NCI-H2107 treated with DMSO at 0.1 percent for 48 hours (cell line): ENCODE measurements around the gene MED12.

Experiments
- DNase-seq: peaks from one replicate; lab custom pipeline; 2025; ENCODE audit not compliant: unreplicated experiment; lab: John Stamatoyannopoulos, UW

Gene MED12

DNA sequence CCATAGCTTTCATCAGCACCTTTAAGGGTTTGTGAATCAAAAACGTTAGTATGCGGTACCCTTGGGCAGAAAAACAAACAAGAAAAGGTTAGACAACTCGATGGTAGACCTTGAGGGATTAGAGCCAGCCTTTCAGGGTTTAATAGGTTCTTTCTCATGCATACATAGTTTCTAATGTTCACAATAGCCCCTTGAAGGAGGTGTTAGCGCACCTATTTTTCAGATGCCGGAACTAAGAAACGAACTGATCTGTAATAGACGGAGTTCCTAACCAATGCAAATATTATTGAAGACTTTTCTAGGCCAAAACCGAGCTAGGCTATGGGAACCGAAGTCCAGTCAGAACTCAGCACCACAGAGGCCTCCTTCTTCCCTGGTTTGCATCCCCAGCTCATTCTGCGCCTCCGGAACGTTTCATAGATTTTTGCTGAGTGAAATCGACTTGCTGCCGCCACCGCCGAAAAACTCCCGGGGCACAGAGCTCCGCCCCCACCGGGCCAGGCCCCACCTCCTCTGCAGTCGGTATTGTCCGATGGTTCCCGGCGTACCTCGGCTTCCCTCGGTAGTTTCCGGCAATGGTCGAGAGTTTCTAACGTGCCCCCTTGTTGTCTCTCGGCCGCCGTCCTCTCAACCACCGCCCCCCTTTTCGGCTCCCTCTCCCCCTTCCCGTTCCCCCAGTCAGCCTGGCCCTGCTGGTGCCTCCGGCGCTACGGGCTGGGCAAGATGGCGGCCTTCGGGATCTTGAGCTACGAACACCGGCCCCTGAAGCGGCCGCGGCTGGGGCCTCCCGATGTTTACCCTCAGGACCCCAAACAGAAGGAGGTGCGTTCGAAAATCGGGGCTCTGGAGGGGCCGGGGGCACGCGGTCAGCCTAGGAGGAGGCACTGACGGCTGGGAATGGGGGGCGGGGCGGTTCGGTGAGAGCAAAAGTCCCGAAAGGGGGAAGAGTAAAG, at the start of gene MED12:
MED12 (plus strand) TSS at position 565 of the 953 bp plus-strand sequence; CDS start at position 724, 159 bp downstream.
- peak; percentile 66 for DNase-seq

DNA sequence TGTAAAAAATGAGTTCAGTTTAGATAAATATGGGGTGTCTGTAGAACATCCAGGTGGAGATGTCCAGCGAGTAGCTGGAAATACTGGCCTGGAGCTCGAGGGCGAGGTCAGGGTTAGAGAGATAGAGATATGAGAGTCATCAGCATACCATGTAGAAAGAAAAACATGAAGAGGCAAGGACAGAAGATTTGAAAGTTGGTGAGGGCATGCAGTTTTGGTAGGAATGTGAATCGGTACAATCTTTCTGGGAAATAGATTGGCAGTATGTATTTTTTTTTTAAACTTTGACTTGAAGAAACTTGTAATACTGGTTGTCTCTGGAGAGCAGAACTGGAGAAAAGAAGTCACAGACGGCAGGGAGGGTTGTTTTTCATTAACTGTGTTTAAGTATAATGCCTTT, 47.9 kb upstream of the MED12 start:
- DNase-seq, result no peak

DNA sequence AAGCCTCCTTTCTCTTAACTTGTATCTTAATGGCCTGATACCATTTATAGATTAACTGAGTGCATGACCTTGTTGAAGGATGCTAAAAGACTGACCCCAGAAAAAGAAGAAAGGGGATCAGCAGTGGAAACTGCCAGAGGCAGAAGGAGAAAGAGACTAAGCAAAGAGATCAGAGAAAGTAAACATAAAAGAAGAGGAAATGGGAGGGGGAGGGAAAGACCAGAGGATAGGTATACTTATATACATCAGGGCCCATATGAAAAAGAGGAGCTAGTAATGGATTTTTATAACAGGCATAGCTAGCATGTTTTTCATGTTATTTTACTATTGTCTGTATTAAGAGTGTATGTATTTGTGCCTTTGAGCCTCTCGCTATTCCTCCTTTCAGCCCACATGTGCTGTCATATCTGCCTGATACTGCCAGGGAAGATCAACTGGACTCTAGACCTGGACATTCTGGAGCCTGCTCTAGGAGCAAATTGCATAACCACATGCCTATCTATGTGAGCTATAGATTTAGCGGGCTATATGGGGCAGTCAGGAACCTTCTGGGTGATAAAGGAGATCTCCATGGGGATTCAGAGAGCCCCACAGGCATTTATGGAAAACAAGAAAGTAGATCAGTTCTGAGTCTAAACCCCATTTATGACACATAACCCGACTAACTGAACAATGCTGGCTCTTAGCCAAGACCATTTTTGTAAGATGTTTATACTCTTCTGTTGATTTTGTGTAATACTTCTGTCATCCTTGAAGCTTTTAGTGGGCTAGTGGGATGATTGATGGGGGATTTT, 36.9 kb upstream of the MED12 start:
- DNase-seq, result no peak

DNA sequence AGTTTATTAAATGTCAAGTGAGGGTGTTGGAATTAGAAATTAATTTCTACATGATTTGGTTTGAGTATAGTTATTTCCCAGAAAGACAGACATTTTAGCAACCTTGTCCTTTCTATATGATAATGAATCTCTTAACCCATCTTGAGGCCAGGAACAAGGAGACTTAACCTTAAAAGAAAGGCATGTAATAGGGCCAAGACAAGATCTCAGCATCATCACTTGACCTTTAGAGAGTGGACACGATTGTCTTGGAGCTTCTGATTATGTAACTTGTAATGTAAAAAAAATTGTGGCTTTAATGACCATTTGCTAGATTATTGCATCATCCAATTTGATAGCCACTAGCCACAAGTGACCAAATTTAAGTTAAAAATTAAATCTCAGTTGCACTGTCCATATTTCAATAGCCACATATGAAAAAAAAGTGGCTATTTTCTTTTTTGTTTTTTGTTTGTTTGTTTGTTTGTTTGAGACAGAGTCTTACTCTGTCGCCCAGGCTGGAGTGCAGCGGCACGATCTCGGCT, 36.2 kb upstream of the MED12 start:
- no peak for DNase-seq

DNA sequence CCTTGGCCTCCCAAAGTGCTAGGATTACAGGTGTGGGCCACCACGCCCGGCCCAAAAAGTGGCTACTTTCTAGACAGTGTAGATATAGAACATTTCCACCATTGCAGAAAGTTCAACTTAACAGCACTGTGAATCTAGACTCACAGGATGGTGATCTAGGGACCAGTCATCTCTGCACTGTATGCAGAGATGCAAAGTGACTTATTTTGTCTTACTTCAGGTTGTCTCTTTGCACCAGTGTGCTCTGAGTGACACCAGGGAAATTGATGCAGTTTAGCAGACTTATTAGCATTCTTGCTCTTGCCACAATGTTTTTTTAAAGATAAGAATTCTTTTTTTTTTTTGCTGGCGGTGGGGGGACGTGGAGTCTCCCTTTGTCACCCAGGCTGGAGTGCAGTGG, 35.6 kb upstream of the MED12 start:
- no peak for DNase-seq

DNA sequence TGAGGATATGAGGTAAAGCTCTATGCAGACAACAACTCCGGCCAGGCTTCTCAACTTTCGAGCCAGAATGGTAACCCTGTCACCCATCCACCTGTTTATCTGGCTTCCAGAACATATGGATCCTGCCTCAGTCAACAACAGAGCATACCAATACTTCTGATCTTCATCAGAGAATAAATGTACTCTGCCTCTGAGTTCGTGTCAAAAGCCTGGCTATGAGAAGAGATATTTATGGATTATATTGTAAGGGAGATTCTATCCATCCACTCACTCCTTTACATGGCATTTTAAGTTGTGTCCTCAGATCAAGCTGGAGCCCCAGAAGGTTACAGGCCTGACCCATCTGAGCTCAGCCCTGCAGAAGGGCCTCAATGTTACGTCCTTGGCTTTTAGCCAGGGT, 32.5 kb upstream of the MED12 start:
- no peak for DNase-seq

DNA sequence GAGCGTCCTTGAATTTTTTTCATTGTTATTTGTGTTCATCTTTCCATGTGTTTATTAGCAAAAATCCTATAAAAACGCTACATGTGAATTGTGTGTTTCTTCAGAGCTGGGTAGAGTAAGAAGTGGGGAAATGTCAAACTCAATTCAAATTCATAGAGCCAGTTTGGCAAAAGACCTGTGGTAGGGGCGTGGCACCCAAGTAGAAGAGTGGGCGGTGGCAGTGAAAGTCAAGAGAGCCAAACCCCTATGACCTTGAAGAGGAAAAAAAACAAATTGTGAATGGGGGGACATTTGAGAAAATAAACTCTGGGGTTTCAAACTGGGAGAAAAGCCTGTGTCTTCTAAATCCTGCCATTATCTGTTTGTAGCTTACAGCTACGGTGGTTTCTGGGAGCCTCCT, 27.1 kb upstream of the MED12 start:
- DNase-seq, result no peak

DNA sequence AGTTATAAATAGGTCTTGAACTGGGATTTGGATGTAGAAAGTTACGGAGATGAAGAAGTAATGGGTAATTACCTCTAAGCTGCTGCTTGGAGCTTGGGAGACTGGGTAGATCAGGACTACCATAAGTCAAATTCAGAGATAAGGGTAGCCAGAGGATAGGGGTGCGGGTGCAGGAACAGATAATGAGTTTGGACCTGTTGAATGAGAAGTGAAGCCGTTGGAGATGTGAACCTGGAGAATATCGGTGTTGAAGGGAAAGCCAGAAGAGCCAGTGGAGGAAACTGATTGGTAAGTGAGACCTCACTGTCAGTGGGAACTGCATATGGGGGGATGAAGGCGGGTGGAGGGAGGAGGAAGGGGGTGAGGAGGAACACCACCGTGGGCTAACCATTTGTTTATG, 23.4 kb upstream of the MED12 start:
- no peak for DNase-seq

DNA sequence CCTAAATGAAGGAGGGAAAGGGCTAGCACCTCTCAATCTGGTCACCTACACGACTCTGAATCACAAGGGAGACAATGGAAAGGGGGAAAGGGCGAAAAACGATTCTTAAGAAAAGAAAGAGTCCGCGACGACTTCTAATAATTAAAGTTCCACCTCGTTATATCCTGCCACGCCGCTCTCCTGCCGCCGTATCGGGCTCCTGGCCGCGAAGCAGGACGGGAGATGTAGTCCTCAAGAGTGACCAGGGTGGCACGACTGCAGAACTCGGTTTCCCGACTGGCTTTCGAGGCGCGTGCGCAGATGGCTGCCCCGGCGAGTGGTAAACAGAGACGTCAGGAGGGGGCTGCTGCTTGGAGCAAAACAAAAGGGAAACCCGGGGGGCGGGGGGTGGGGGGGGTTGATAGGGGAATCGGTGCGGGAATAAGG, 22.8 kb upstream of the MED12 start, which contains the start of gene FOXO4:
FOXO4 (plus strand) TSS at position 297 of the 426 bp plus-strand sequence. CDS start 678 bp downstream, outside the sequence.
- DNase-seq, result peak; percentile 49

DNA sequence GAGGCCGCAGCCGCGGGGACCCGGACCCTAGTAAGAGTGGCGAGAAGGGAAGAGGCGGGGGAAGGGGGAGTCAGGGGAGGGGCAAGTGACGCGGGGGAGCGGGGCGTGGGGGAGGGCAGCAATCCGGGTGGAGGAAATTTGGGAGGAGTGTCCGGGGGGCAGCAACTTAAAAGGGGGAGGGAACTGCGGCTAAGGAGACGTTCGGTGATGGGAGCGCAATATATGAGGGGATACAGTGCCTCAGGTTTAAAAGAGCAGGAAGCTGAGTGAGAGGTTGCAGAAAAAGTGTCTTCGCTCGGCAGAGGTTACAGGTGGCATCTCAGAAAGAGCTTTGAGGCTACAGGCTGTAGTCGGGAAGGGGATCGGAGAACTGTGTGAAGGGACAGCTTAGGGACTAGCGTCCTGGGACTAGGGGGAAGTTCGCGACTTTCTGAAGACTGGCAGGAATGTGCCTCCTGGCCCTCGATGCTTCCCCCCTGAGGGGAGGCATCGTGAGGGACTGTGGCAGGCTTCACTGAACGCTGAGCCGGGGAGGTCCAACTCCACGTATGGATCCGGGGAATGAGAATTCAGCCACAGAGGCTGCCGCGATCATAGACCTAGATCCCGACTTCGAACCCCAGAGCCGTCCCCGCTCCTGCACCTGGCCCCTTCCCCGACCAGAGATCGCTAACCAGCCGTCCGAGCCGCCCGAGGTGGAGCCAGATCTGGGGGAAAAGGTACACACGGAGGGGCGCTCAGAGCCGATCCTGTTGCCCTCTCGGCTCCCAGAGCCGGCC, 22.2 kb upstream of the MED12 start:
- DNase-seq, result peak; percentile 45

DNA sequence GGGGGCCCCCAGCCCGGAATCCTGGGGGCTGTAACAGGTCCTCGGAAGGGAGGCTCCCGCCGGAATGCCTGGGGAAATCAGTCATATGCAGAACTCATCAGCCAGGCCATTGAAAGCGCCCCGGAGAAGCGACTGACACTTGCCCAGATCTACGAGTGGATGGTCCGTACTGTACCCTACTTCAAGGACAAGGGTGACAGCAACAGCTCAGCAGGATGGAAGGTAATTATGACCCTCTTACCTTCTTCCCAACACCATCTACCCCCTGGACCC, 21.7 kb upstream of the MED12 start:
- DNase-seq, result no peak

DNA sequence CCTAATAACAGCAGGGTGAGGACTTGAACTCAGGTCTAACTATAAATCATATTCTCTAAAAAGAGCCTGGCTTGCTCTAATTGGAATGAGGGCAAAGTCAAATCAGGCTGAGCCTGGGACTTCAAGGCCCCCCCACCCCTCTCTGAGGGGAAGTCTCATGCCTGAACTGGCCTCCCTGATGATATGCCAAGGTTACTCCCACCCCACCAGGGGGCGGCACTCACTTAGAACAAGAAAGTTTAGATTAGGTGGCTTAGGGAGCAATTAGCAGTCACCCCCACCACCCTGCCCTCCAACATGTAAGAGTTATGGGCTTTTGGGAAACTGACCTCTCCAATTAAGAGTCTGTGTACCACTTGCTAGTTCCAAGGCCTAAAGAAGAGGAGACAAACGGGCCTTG, 20.1 kb upstream of the MED12 start:
- no peak for DNase-seq

DNA sequence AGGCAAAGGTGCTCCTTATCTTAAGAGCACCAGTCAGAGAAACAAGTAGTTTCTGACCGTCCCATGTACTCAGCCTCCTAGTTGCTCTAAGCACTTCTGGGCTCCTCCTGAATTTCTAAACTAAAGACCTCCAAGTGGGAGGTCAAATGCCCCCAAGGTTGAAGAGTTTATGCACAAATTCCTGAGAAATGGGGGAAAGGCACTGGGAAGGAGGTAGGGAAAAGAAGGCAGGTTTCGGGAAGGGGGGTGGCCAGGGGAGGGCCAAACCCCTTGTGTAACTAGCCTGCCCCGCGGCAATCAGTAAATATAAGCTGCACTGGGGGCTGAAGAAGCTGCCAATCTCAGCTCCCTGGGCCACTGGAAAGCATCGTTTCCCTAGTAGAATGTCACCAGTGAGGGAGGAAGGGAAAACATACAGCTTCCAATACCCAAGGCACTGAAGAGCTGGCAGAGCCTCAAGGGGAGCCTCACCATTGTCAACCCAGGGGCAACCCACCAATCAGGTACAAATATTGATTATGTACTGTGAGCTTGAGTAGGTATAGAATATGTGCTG, 19.4 kb upstream of the MED12 start:
- no peak for DNase-seq

DNA sequence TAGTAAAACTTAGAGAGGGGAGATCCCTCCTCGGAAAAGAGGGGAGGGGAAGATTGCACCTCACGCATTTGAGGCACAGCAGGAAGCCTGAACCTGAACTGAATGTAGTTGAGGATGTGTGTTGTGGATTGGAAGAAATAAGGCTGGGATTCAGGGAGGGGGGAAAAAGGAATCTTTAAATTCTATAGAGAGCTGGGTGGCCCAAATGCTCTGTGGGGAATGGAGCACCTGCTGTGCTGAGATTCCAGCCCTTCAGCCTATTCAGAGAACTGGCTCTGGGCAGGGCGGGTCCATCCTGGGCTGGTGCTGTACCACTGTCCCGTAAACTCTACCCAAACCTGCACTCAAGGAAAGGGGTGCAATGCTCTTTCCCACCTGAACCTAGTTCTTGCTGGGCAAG, 18.7 kb upstream of the MED12 start:
- no peak for DNase-seq

DNA sequence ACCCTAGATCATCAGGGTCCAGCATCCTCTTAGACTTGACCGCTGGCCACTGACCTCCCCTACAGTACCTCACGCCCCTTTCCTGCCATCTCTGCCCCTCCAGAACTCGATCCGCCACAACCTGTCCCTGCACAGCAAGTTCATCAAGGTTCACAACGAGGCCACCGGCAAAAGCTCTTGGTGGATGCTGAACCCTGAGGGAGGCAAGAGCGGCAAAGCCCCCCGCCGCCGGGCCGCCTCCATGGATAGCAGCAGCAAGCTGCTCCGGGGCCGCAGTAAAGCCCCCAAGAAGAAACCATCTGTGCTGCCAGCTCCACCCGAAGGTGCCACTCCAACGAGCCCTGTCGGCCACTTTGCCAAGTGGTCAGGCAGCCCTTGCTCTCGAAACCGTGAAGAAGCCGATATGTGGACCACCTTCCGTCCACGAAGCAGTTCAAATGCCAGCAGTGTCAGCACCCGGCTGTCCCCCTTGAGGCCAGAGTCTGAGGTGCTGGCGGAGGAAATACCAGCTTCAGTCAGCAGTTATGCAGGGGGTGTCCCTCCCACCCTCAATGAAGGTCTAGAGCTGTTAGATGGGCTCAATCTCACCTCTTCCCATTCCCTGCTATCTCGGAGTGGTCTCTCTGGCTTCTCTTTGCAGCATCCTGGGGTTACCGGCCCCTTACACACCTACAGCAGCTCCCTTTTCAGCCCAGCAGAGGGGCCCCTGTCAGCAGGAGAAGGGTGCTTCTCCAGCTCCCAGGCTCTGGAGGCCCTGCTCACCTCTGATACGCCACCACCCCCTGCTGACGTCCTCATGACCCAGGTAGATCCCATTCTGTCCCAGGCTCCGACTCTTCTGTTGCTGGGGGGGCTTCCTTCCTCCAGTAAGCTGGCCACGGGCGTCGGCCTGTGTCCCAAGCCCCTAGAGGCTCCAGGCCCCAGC, 17.6 kb upstream of the MED12 start:
- no peak for DNase-seq

DNA sequence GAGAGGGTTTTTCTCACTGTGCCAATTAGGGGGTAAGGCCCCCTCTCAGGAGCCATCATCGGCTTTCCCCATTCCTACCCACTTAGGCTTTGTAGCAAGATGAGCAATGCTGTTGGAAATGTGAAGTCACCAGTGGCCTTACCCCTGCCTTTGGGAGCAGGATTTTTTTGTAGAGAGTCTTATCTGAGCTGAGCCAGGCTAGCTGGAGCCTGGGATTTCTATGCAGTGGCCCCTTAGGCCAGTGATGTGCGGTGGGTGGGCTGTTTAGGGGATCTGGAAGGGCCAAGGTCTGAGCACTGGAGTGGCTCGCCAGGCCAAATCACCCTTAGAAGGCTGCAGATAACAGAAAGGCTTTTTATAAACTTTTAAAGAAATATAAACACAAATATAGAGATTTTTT, 16.1 kb upstream of the MED12 start:
- DNase-seq, result no peak

DNA sequence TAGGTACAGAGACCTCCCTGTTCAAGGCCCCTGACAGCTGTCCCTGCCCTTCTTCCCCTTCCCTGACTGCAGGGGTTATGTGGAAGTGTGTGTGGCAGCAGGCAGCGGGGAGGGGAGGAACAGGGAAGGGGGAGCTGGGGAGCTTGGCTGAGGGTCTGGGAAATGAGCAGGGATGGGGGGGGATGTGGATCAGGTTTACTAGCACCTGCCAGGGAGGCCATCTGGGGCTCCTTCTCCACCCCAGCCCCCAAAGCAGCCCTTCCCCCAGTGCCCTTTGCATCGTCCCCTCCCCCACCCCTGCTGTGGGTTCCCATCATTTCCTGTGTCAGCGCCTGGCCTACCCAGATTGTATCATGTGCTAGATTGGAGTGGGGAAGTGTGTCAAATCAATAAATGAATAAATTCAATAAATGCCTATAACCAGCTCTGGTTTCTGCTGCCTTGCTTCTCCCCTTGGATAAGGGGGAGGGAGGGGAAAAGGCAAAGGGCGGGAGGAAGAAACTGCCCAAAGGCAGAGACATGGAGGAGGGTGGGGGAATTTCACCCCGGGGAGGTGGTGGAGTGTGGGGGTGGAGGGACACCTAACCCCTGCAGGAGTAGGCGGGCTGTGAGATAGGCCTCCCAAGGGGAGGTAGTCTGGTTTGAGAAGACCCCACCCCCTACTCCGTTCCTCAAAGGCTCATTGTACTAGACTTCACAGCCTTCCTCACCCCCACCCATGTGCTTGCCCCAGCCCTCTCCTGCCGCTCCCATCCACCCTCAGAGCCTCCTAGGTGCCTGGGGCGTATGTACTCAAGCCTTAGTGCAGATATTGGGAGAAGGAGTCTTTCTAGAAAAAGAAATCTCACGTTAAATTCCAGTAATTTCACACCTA, 15.0 kb upstream of the MED12 start:
- DNase-seq, result no peak

DNA sequence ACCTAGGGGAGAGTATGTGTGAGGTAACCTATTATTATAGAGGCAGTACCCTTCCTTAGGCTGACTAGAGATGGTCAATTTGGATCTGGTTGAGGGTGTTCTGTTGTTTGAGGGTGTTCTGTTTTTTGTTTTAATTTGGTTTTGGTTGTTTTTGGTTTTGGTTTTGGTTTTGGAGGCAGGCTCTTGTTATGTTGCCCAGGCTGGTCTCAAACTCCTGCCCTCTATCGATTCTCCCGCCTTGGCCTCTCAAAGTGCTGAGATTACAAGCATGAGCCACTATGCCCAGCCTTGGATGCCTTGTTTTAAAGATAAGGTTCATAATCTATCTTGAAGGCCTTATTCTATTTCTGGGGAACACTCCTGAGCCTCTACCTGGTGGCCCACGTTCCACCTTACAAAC, 12.8 kb upstream of the MED12 start:
- DNase-seq, result no peak

DNA sequence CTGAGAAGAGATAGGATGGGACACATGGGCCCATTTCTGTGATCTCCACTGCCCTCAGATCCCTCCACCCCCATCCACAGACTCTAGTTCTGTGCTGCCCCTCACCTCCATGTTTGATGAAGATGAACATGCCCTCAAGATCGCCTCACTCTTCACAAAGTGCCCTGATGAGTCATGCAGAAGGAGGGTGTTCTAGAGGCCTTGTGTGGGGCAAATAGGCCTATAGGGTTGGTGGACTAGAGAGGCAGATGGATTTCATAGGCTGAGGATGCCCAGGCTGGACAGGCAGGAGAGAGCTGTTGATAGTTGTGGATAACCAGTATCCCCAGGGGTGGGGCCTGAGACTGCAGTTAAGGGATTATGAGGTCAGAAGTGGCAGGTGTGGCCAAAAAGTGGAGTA, 12.0 kb upstream of the MED12 start, which contains the start of gene CXorf65:
CXorf65 (minus strand) TSS at position 314 of the 400 bp plus-strand sequence; CDS start at position 130, 184 bp downstream.
- no peak for DNase-seq
